ENCODE results near the gene WNT7B.

The WNT7B gene

DNA sequence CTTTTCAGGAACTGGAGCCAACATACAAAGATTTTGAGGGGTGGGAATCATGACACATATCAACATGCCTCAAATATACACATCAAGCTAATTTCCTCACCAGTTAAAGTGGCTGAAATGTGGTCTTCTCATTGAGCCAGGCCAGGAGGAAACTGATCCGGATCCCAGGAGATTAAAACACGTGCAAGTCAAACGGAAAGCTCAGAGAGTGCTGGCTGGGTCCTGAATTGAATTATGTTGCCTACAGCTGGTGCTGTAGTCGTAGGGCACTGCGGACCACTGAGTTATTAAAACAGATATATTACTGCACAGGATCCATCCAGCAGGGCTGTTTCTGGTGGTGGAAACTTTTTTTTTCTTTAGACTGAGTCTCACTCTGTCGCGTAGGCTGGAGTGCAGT is 14.1 kb upstream of the WNT7B start:
- DNase-seq (ENCODE audit: extremely low spot score), result no peak
- POLR2A ChIA-PET, result no interaction called here
- CTCF ChIA-PET, result interaction anchor here (0.7 to 1.4 kb wide), 3 partner anchors 15 to 126 kb away, joined by 3 to 5 read pairs (median 4); no protein-coding TSS in a partner anchor
- TF ChIP-seq LEF1 (IDR thresholded peaks at IDR 0.05; ENCODE audit: borderline replicate concordance), result no peak
- no peak for TF ChIP-seq SP1 (IDR thresholded peaks at IDR 0.05)
- no peak for TF ChIP-seq FOXK2 (IDR thresholded peaks at IDR 0.05)
- TF ChIP-seq NFRKB (IDR thresholded peaks at IDR 0.05), result no peak
- TF ChIP-seq TARDBP (IDR thresholded peaks at IDR 0.05), result no peak
- TF ChIP-seq FOXA1 (IDR thresholded peaks at IDR 0.05), result no peak
- no peak for TF ChIP-seq BHLHE40 (IDR thresholded peaks at IDR 0.05; ENCODE audit: borderline replicate concordance)
- TF ChIP-seq L3MBTL2 (conservative IDR thresholded peaks at IDR 0.05), result no peak
- TF ChIP-seq, protein P1, sequence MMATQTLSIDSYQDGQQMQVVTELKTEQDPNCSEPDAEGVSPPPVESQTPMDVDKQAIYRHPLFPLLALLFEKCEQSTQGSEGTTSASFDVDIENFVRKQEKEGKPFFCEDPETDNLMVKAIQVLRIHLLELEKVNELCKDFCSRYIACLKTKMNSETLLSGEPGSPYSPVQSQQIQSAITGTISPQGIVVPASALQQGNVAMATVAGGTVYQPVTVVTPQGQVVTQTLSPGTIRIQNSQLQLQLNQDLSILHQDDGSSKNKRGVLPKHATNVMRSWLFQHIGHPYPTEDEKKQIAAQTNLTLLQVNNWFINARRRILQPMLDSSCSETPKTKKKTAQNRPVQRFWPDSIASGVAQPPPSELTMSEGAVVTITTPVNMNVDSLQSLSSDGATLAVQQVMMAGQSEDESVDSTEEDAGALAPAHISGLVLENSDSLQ (IDR thresholded peaks at IDR 0.05), result no peak
- no peak for TF ChIP-seq CTBP1 (IDR thresholded peaks at IDR 0.05; ENCODE audit: borderline replicate concordance)
- no peak for TF ChIP-seq ZNF384 (IDR thresholded peaks at IDR 0.05)
- no peak for TF ChIP-seq HDGF (IDR thresholded peaks at IDR 0.05; ENCODE audit: borderline replicate concordance)
- TF ChIP-seq SUZ12 (IDR thresholded peaks at IDR 0.05), result no peak

DNA sequence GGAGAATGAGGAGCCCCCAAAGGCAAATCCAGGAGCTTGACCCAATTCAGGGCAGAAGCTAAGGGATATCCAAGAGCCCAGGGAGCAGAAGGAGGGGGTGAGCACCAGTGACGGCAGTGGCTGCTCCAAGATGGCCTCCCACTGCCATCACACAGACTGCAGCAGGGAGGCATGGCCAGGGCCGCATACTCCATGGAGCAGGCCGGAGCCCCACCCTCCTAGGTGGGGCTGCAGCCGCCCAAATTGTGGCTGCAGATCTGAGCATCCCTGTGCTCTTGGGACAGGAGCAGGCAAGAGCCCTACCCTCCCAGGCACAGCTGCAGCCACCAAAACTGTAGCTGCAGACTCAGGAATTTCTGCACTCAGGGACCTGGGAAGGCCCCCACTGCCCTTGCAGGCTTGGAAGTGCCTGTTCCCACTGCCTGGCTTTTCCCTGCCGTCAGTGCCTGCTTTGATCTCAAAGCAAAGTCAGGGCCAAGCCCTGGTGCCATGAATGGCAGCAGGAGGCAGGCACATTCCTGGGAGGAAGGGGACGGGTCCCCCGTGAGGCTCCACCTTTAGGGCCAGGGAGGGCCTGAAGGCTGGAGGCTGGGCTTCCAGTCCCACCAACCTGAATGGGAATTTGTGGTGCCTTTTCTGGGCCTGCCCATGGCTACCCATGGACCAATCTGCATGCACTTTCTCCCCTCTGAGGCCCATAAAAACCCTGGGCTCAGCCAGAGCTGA is 10.3 kb upstream of the WNT7B start:
- ChIA-PET POLR2A (interaction anchor here (0.8 kb wide), 1 partner anchor 26 kb away, joined by 3 read pairs; no protein-coding TSS in a partner anchor), CTCF (interaction anchor here (1.6 kb wide), 1 partner anchor 19 kb away, joined by 5 read pairs; no protein-coding TSS in a partner anchor)
- no peak for DNase-seq (ENCODE audit: extremely low spot score)
- TF ChIP-seq ZNF384 (IDR thresholded peaks at IDR 0.05), result no peak

DNA sequence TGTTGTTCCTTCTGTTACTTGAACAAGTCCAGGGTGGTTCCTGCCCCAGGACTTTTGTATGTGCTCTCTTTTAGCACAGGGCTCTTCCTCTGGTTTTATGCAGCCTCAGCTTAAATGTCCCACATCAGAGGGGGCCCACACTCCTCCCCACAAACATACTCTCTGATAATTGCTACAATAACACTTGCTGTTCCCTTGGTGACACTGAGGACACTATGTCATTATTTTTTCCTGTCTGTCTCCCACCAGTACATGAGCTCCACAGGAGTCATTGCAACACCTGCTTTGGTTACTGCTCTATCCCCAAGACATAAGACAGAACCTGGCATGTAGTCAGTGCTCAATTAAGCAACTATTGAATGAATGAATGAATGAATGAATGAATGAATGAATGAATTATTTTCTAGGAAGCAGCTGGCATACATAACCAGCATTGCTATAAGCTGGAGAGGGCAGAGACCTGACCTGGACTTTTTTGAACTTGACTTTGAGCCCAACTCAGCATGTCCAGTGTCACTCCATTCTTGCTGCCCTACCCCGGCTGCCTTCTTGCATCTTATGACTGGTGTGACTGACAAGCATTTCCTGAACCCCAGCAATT is 7.5 kb upstream of the WNT7B start:
- CTCF ChIA-PET, result no interaction called here
- POLR2A ChIA-PET, result no interaction called here
- no peak for TF ChIP-seq ARNT (IDR thresholded peaks at IDR 0.05)
- TF ChIP-seq L3MBTL2 (conservative IDR thresholded peaks at IDR 0.05), result no peak
- TF ChIP-seq, protein P1 (IDR thresholded peaks at IDR 0.05), result no peak
- no peak for TF ChIP-seq TARDBP (IDR thresholded peaks at IDR 0.05)
- TF ChIP-seq SUZ12 (IDR thresholded peaks at IDR 0.05), result no peak
- DNase-seq (ENCODE audit: extremely low spot score), result no peak

DNA sequence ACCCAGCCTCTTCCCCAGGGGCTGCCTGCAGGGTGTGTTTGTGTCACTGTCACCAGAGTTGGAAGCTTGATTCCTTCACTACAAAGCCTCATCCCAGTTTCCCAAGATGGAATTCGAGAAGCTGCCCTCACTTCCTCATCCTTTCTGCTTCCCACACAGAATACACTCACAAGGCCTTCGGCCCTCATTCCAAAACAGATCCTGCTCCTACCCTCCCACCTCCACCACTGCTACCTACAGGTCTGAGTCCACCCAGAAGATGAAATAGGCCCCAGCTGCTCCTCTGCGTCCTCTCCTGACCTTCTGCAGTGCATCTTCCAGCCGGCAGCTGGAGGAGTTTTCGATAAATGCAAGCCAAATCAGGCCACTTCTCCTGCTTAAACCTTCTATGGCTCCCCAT is 6.8 kb upstream of the WNT7B start:
- POLR2A ChIA-PET, result no interaction called here
- TF ChIP-seq FOXA1 (IDR thresholded peaks at IDR 0.05) (no peak), FOXK2 (IDR thresholded peaks at IDR 0.05) (no peak), LEF1 (IDR thresholded peaks at IDR 0.05; ENCODE audit: borderline replicate concordance) (no peak), ELF4 (IDR thresholded peaks at IDR 0.05) (no peak), HDGF (IDR thresholded peaks at IDR 0.05; ENCODE audit: borderline replicate concordance) (no peak), FOXM1 (IDR thresholded peaks at IDR 0.05; ENCODE audit: borderline replicate concordance) (no peak), ZNF384 (IDR thresholded peaks at IDR 0.05) (no peak)
- DNase-seq (ENCODE audit: extremely low spot score), result no peak
- CTCF ChIA-PET, result no interaction called here

DNA sequence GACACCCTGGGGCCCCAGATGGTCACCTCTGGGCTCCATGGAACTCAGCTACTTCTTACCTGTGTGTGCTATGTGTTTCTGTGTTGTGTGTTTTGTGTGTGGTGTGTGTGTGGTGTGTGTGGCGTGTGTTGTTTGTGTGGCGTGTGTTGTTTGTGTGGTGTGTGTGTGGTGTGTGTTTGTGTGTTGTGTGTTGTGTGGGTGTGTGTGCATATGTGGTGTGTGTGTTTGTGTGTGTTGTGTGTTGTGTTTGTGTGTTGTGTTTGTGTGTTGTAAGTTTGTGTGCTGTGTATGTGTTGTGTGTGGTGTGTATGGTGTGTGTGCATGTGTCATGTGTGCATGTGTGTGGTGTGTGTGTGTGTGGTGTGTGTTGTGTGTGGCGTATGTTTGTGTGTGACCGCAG is 3.8 kb upstream of the WNT7B start:
- ChIA-PET CTCF (no interaction called here), POLR2A (no interaction called here)
- no peak for DNase-seq (ENCODE audit: extremely low spot score)
- TF ChIP-seq ELF4 (IDR thresholded peaks at IDR 0.05) (no peak), L3MBTL2 (conservative IDR thresholded peaks at IDR 0.05) (no peak), SP1 (IDR thresholded peaks at IDR 0.05) (no peak), TARDBP (IDR thresholded peaks at IDR 0.05) (no peak), FOXA1 (IDR thresholded peaks at IDR 0.05) (no peak), ARNT (IDR thresholded peaks at IDR 0.05) (no peak), HDGF (IDR thresholded peaks at IDR 0.05; ENCODE audit: borderline replicate concordance) (no peak), FOXK2 (IDR thresholded peaks at IDR 0.05) (no peak)
- TF ChIP-seq, protein P1 (IDR thresholded peaks at IDR 0.05), result no peak

DNA sequence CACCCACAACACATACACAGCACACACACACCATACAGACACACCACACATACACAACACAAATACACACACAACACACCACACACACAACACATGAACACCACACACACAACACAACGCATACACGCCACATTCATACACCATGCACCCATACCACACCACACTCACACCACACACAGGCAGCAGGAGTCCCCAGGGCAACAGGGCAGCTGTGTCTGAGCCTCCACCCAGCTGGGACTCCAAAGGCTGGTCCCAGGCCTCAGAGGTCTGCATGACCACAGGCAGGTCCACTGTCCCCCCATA is 3.3 kb upstream of the WNT7B start:
- TF ChIP-seq ELF4 (IDR thresholded peaks at IDR 0.05), result no peak
- no peak for TF ChIP-seq LEF1 (IDR thresholded peaks at IDR 0.05; ENCODE audit: borderline replicate concordance)
- no peak for TF ChIP-seq TARDBP (IDR thresholded peaks at IDR 0.05)
- TF ChIP-seq CTBP1 (IDR thresholded peaks at IDR 0.05; ENCODE audit: borderline replicate concordance), result no peak
- TF ChIP-seq, protein P1 (IDR thresholded peaks at IDR 0.05), result no peak
- no peak for TF ChIP-seq FOXM1 (IDR thresholded peaks at IDR 0.05; ENCODE audit: borderline replicate concordance)
- TF ChIP-seq FOXA1 (IDR thresholded peaks at IDR 0.05), result no peak
- TF ChIP-seq L3MBTL2 (conservative IDR thresholded peaks at IDR 0.05), result no peak
- CTCF ChIA-PET, result no interaction called here
- no peak for DNase-seq (ENCODE audit: extremely low spot score)
- POLR2A ChIA-PET, result no interaction called here

Measured in HEK293T (cell line).